Measurements from ENCODE around the gene ENDOV.

The ENDOV gene

GRCh38 chr17:80470603-80471002, 55.6 kb downstream of the ENDOV start:
- no peak overlapping the region for H3K4me2 ChIP-seq (ENCODE audit: low read depth, low read length, poor library complexity, severe bottlenecking)
- no peaks in the 10 kb centered on the region for H3K27me3 ChIP-seq (ENCODE audit: insufficient read depth, low read length, poor library complexity, severe bottlenecking)
- no peak overlapping the region for H2AFZ ChIP-seq (ENCODE audit: low read length)
- H3K9me2 ChIP-seq (replicated peaks; ENCODE audit: low read depth, low read length): no peaks in the 10 kb centered on the region
- no peaks in the 10 kb centered on the region for H3K36me3 ChIP-seq (ENCODE audit: insufficient read depth, low read length)
- no peak overlapping the region for H3K4me3 ChIP-seq (ENCODE audit: low read length, poor library complexity, severe bottlenecking)
- H4K20me1 ChIP-seq (ENCODE audit: insufficient read depth, low read length, poor library complexity, severe bottlenecking): no peaks in the 10 kb centered on the region
- no peaks in the 10 kb centered on the region; the same call in 1 of the 2 replicates for H3K79me2 ChIP-seq (ENCODE audit: insufficient read depth, low read length)
- H3K9ac ChIP-seq (ENCODE audit: low read depth, low read length, poor library complexity, severe bottlenecking): no peak overlapping the region
- no peak for TF ChIP-seq EZH2phosphoT487 (IDR thresholded peaks at IDR 0.05; ENCODE audit: borderline replicate concordance)
- no peak for TF ChIP-seq CTCF (conservative IDR thresholded peaks at IDR 0.05; ENCODE audit: low read length)
- H3K9me3 ChIP-seq (ENCODE audit: insufficient read depth, low read depth, low read length): no peaks in the 10 kb centered on the region
- H3F3A ChIP-seq (ENCODE audit: low read depth): no peaks in the 10 kb centered on the region
- peaks cover 17% of the 10 kb centered on the region for H3K4me1 ChIP-seq (ENCODE audit: insufficient read depth, low read length, poor library complexity, severe bottlenecking)

DNA sequence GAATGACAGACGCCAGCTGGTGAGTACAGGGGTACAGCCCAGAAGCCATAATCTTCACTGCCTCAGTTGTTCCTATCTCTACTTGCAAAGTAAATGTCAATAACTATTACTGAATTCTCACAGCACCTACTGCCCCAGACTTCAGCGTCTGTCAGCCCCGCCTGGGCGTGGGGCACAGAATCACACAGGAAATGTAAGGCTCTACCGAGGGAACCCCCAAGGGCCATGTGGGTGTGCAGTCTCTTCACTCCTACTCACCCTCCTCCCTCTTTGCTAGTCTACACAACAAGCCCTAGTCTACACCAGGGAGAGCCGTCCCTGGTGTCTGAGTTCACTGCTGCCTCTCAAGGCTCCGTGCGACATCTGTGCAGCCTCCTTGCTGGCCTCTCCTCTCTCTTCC, 57.0 kb downstream of the ENDOV start:
- H4K20me1 ChIP-seq (ENCODE audit: insufficient read depth, low read length, poor library complexity, severe bottlenecking): no peaks in the 10 kb centered on the region
- H3K4me3 ChIP-seq (ENCODE audit: low read length, poor library complexity, severe bottlenecking): no peak overlapping the region
- H3K79me2 ChIP-seq (ENCODE audit: insufficient read depth, low read length): no peaks in the 10 kb centered on the region; the same call in 1 of the 2 replicates
- no peak overlapping the region for H2AFZ ChIP-seq (ENCODE audit: low read length)
- H3K27me3 ChIP-seq (ENCODE audit: insufficient read depth, low read length, poor library complexity, severe bottlenecking): peaks cover 8% of the 10 kb centered on the region
- no peak overlapping the region for H3K9ac ChIP-seq (ENCODE audit: low read depth, low read length, poor library complexity, severe bottlenecking)
- H3K9me3 ChIP-seq (ENCODE audit: insufficient read depth, low read depth, low read length): no peaks in the 10 kb centered on the region
- peaks cover 18% of the 10 kb centered on the region for H3K4me1 ChIP-seq (ENCODE audit: insufficient read depth, low read length, poor library complexity, severe bottlenecking)
- no peaks in the 10 kb centered on the region for H3F3A ChIP-seq (ENCODE audit: low read depth)
- no peak for TF ChIP-seq EZH2phosphoT487 (IDR thresholded peaks at IDR 0.05; ENCODE audit: borderline replicate concordance)
- TF ChIP-seq CTCF (conservative IDR thresholded peaks at IDR 0.05; ENCODE audit: low read length): no peak
- no peaks in the 10 kb centered on the region for H3K9me2 ChIP-seq (replicated peaks; ENCODE audit: low read depth, low read length)
- no peak overlapping the region for H3K4me2 ChIP-seq (ENCODE audit: low read depth, low read length, poor library complexity, severe bottlenecking)
- no peaks in the 10 kb centered on the region for H3K36me3 ChIP-seq (ENCODE audit: insufficient read depth, low read length)

DNA sequence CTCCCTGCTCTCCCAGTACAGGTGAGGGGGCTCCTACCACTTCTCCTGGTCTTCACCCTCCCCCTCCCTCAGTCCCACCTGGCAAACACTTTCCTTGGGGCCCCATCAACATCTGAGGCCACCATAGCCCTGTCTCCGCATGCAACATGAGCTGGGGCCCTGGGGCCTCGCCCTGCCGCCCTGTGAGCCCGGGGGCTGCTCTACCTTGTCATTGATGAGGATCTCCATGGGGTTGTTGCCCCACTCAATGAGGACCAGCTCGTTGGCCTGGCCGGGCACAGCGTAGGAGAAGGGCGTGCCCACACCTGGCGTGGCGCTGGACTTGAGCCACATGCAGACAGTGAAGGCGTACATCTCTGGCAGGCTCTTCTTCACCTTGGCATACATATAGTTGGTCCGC, 58.0 kb downstream of the ENDOV start:
- H3F3A ChIP-seq (ENCODE audit: low read depth): no peaks in the 10 kb centered on the region
- H3K4me2 ChIP-seq (ENCODE audit: low read depth, low read length, poor library complexity, severe bottlenecking): no peak overlapping the region
- no peak overlapping the region for H3K4me3 ChIP-seq (ENCODE audit: low read length, poor library complexity, severe bottlenecking)
- H4K20me1 ChIP-seq (ENCODE audit: insufficient read depth, low read length, poor library complexity, severe bottlenecking): no peaks in the 10 kb centered on the region
- H3K9me2 ChIP-seq (replicated peaks; ENCODE audit: low read depth, low read length): no peaks in the 10 kb centered on the region
- no peaks in the 10 kb centered on the region; the same call in 1 of the 2 replicates for H3K79me2 ChIP-seq (ENCODE audit: insufficient read depth, low read length)
- H3K9ac ChIP-seq (ENCODE audit: low read depth, low read length, poor library complexity, severe bottlenecking): no peak overlapping the region
- peaks cover 11% of the 10 kb centered on the region for H3K27me3 ChIP-seq (ENCODE audit: insufficient read depth, low read length, poor library complexity, severe bottlenecking)
- TF ChIP-seq EZH2phosphoT487 (IDR thresholded peaks at IDR 0.05; ENCODE audit: borderline replicate concordance) (no peak), CTCF (conservative IDR thresholded peaks at IDR 0.05; ENCODE audit: low read length) (no peak)
- no peaks in the 10 kb centered on the region for H3K36me3 ChIP-seq (ENCODE audit: insufficient read depth, low read length)
- no peak overlapping the region for H2AFZ ChIP-seq (ENCODE audit: low read length)
- H3K4me1 ChIP-seq (ENCODE audit: insufficient read depth, low read length, poor library complexity, severe bottlenecking): peaks cover 18% of the 10 kb centered on the region
- no peaks in the 10 kb centered on the region for H3K9me3 ChIP-seq (ENCODE audit: insufficient read depth, low read depth, low read length)

All from Loucy (cell line).